GF-D8 (cell line): ENCODE measurements around the gene ZC3H7B.
"Not testable (repeated sequence)": the region's sequence is repeated elsewhere in the genome, so short reads cannot be mapped to it uniquely, and the experiment has no call there.

Source experiments
- DNase-seq: peaks from one replicate; lab custom pipeline; 2025; lab: John Stamatoyannopoulos, UW

Gene ZC3H7B

GRCh38 chr22:41382098-41382578 is 80.8 kb downstream of the ZC3H7B start:
- no peak for DNase-seq

GRCh38 chr22:41382610-41383009 is 81.3 kb downstream of the ZC3H7B start:
- no peak for DNase-seq

- no peak for DNase-seq
Observed at GRCh38 chr22:41383085-41383484, 81.8 kb downstream of the ZC3H7B start.

- DNase-seq, result no peak
Observed at GRCh38 chr22:41384128-41384527, 82.8 kb downstream of the ZC3H7B start.

GRCh38 chr22:41387341-41387740 is 86.0 kb downstream of the ZC3H7B start:
- no peak for DNase-seq

GRCh38 chr22:41394012-41394356 is 92.7 kb downstream of the ZC3H7B start:
- DNase-seq, result no peak

GRCh38 chr22:41395531-41396240 is 94.4 kb downstream of the ZC3H7B start:
- no peak for DNase-seq

- DNase-seq, result no peak
Observed at GRCh38 chr22:41397143-41397811, 96.0 kb downstream of the ZC3H7B start.

- no peak for DNase-seq
Observed at GRCh38 chr22:41398921-41399320, 97.6 kb downstream of the ZC3H7B start.

- no peak for DNase-seq
Observed at GRCh38 chr22:41401781-41402648, 100.7 kb downstream of the ZC3H7B start.

- not testable (repeated sequence) for DNase-seq
Observed at GRCh38 chr22:41402851-41403250, 101.5 kb downstream of the ZC3H7B start.

- DNase-seq, result peak; percentile 56
Observed at GRCh38 chr22:41403532-41404318, 102.4 kb downstream of the ZC3H7B start.

- no peak for DNase-seq
Observed at GRCh38 chr22:41405588-41405987, 104.3 kb downstream of the ZC3H7B start.

GRCh38 chr22:41406410-41406809 is 105.1 kb downstream of the ZC3H7B start:
- DNase-seq, result no peak

- no peak for DNase-seq
Observed at GRCh38 chr22:41407433-41407832, 106.1 kb downstream of the ZC3H7B start.

- no peak for DNase-seq
Observed at GRCh38 chr22:41408665-41409064, 107.3 kb downstream of the ZC3H7B start.
